DND-41 (cell line): ENCODE data around the gene PLCD1.

ENCODE experiments used
- ATAC-seq: fragments of 200-7000 bp; cut with Tn5 transposase; 3 replicates; pipeline ENCODE4 v1.9.1; 2021; ENCODE audit warnings: low read depth; ENCODE audit not compliant: insufficient read depth
- DNase-seq: peaks from one replicate; pipeline ENCODE4 v3.0.0-alpha.2; 2020
- H2AFZ ChIP-seq: 2 replicates; pipeline ENCODE4 v1.6.0; 2012; ENCODE audit warnings: low read depth, low read length
- H3K27ac ChIP-seq: 2 replicates; pipeline ENCODE4 v1.5.1; 2012; ENCODE audit warnings: low read length, inconsistent platforms
- H3K27me3 ChIP-seq: fragments of 200-600 bp; sonication (generic); 2 replicates; pipeline ENCODE4 v1.6.0; 2012; ENCODE audit warnings: low read length, mild to moderate bottlenecking, inconsistent platforms; ENCODE audit not compliant: insufficient read depth, poor library complexity
- H3K36me3 ChIP-seq: 2 replicates; pipeline ENCODE4 v1.5.1; 2012; ENCODE audit warnings: low read length, inconsistent platforms; ENCODE audit not compliant: insufficient read depth
- H3K4me1 ChIP-seq: 2 replicates; pipeline ENCODE4 v1.5.1; 2012; ENCODE audit warnings: mild to moderate bottlenecking, low read length; ENCODE audit not compliant: insufficient read depth
- H3K4me2 ChIP-seq: 2 replicates; pipeline ENCODE4 v1.6.0; 2012; ENCODE audit warnings: mild to moderate bottlenecking, moderate library complexity, low read length, inconsistent platforms; ENCODE audit not compliant: insufficient read depth
- H3K4me3 ChIP-seq, 2 experiments: fragments of 200-600 bp in 1 of 2; shearing (Covaris generic) in 1 of 2; 2 replicates each; pipeline ENCODE4 v1.5.1; 2012 to 2016; ENCODE audit warnings: inconsistent platforms in 2 of 2, low read length in 2 of 2, mild to moderate bottlenecking in 2 of 2, low read depth in 1 of 2, moderate library complexity in 1 of 2
- H3K79me2 ChIP-seq: 2 replicates; pipeline ENCODE4 v1.6.0; 2012; ENCODE audit warnings: low read length, inconsistent platforms; ENCODE audit not compliant: insufficient read depth
- H3K9ac ChIP-seq: 2 replicates; pipeline ENCODE4 v1.6.0; 2012; ENCODE audit warnings: low read depth, mild to moderate bottlenecking, inconsistent platforms, low read length, moderate library complexity
- H3K9me3 ChIP-seq: 2 replicates; pipeline ENCODE4 v1.5.1; 2012; ENCODE audit warnings: low read length, moderate library complexity, mild to moderate bottlenecking, inconsistent platforms; ENCODE audit not compliant: insufficient read depth, severe bottlenecking
- H4K20me1 ChIP-seq: 2 replicates; pipeline ENCODE4 v1.6.0; 2012; ENCODE audit warnings: low read length; ENCODE audit not compliant: insufficient read depth
- EZH2 ChIP-seq: IDR thresholded peaks from 3 replicates; pipeline ENCODE4 v1.6.1; 2012; ENCODE audit warnings: borderline replicate concordance, low read depth, mild to moderate bottlenecking, moderate library complexity, low read length, inconsistent platforms; ENCODE audit not compliant: severe bottlenecking
- TF ChIP-seq, protein P1 (sequence below): IDR thresholded peaks from 2 replicates; pipeline ENCODE4 v1.5.1; 2012; ENCODE audit warnings: borderline replicate concordance, low read length, moderate library complexity, mild to moderate bottlenecking; ENCODE audit not compliant: poor library complexity, severe bottlenecking; ENCODE audit errors: extremely low read depth

The PLCD1 gene

DNA sequence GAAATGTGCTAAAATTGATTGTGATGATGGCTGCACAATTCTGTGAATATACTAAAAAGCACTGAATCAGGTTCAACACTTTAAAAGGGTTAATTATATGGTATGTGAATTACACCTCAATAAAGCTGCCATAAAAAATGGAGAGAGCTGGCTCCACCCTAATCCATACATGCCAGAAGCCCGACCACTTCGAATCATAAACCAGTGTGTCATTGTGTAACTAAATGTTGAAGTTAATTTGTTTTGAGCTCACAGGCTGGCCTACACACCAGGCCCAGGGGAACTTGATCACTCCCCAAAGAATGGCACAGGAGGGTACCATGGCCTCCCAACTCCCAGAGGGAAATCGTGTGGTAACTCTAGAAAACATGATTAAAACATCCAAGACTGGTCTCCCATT lies 14.0 kb downstream of the PLCD1 start:
- H3K27me3 ChIP-seq = no peaks in the 10 kb centered on the region
- no peak overlapping the region for H2AFZ ChIP-seq
- no peaks in the 10 kb centered on the region for H3K79me2 ChIP-seq
- no peak overlapping the region for H3K9ac ChIP-seq
- H3K4me3 ChIP-seq = no peak overlapping the region
- DNase-seq = no peak
- no peak for ATAC-seq
- 0 out of 2 replicates have a peak, but pooled peaks cover 9% of the 10 kb centered on the region for H3K36me3 ChIP-seq
- no peaks in the 10 kb centered on the region for H4K20me1 ChIP-seq
- no peaks in the 10 kb centered on the region for H3K9me3 ChIP-seq
- H3K27ac ChIP-seq = no peak overlapping the region
- no peak for TF ChIP-seq EZH2
- TF ChIP-seq, protein P1, sequence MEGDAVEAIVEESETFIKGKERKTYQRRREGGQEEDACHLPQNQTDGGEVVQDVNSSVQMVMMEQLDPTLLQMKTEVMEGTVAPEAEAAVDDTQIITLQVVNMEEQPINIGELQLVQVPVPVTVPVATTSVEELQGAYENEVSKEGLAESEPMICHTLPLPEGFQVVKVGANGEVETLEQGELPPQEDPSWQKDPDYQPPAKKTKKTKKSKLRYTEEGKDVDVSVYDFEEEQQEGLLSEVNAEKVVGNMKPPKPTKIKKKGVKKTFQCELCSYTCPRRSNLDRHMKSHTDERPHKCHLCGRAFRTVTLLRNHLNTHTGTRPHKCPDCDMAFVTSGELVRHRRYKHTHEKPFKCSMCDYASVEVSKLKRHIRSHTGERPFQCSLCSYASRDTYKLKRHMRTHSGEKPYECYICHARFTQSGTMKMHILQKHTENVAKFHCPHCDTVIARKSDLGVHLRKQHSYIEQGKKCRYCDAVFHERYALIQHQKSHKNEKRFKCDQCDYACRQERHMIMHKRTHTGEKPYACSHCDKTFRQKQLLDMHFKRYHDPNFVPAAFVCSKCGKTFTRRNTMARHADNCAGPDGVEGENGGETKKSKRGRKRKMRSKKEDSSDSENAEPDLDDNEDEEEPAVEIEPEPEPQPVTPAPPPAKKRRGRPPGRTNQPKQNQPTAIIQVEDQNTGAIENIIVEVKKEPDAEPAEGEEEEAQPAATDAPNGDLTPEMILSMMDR = no peak
- no peaks in the 10 kb centered on the region for H3K4me1 ChIP-seq
- H3K4me2 ChIP-seq = no peak overlapping the region

DNA sequence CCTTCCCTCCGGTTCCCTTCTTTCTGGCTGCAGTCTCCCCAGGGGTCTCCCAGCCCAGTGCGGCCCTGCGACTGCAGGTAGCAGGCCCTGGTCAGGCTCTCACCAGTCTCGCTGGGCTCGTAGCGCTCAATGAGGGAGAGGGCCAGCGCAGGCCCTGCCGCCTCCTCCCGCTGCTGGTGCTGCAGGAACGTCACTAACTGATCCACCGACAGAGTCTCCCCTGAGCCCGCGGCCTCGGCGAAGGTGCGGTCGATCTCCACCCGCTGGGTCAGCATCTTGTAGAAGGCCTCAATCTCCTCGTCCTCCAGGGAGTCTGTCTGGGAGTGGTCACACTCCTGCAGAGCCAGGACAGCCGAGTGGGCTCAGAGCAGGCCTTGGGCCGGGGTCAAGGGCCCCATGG lies 18.3 kb downstream of the PLCD1 start:
- peaks cover 29% of the 10 kb centered on the region for H3K36me3 ChIP-seq
- H3K4me2 ChIP-seq = no peak overlapping the region
- H2AFZ ChIP-seq = no peak overlapping the region
- DNase-seq = no peak
- H3K79me2 ChIP-seq = no peaks in the 10 kb centered on the region
- H4K20me1 ChIP-seq = no peaks in the 10 kb centered on the region
- ATAC-seq = no peak
- H3K4me1 ChIP-seq = no peaks in the 10 kb centered on the region
- H3K27ac ChIP-seq = no peak overlapping the region
- H3K4me3 ChIP-seq = no peak overlapping the region
- TF ChIP-seq EZH2 = no peak
- TF ChIP-seq, protein P1 = no peak
- no peak overlapping the region for H3K9ac ChIP-seq
- no peaks in the 10 kb centered on the region for H3K9me3 ChIP-seq
- H3K27me3 ChIP-seq = no peaks in the 10 kb centered on the region

DNA sequence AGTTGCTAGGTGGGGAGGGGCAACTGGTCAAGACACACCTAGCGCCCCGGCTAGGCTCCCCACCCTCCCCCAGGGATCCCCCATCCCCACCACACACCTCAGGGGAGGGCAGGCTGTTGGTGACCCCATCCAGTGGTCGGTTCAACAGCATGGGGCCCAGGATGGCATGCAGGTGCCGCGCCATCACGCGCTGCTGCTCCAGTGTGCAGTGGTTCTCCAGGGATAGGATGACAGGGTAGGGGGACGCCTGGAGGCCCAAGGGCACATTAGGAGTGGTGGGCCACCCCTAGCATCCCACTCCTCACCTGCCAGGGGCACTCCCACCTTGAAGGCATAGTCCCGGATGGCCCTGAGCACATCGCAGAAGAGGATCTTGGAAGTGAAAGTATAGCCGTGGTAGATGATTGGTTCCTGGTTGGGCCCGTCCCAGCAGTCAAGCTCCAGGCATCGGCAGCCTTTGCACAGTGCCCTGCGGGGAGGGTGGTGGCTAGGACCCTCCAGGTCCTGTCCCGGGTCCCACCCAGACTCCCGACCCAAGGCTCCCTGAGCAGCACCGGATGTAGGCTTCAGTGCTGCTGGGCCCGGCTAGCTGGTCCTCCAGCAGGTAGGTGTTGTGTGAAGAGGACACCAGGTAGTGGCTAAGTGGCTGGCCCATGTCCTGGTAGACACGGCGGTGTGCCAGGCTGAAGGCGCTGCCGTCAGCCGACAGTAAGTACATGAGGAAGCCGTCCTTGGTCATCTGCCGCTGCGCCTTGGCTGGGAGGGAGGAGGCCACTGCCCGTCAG lies 19.4 kb downstream of the PLCD1 start:
- no peak for TF ChIP-seq EZH2
- TF ChIP-seq, protein P1 = no peak
- H3K79me2 ChIP-seq = no peaks in the 10 kb centered on the region
- H3K4me1 ChIP-seq = no peaks in the 10 kb centered on the region
- no peak overlapping the region for H3K27ac ChIP-seq
- no peaks in the 10 kb centered on the region for H3K27me3 ChIP-seq
- DNase-seq (no peak), ATAC-seq (peak; percentile 36)
- no peak overlapping the region for H3K4me2 ChIP-seq
- H4K20me1 ChIP-seq = 0 out of 2 replicates have a peak, but pooled peaks cover 2% of the 10 kb centered on the region
- peaks cover 35% of the 10 kb centered on the region for H3K36me3 ChIP-seq
- no peak overlapping the region for H2AFZ ChIP-seq
- no peak overlapping the region for H3K4me3 ChIP-seq
- H3K9ac ChIP-seq = no peak overlapping the region
- H3K9me3 ChIP-seq = no peaks in the 10 kb centered on the region
